HCT116 (cell line): ENCODE data around the gene LYPD6. TPM values are rescaled to one million over a fixed set of nuclear protein-coding genes. Genes with fewer than 3 reads are reported as not detected.

Experiments used
- ATAC-seq: fragments of 200-7000 bp; cut with Tn5 transposase; 2 replicates; pipeline ENCODE4 v1.9.1; 2020; ENCODE audit warnings: mild to moderate bottlenecking, moderate library complexity
- BruUV-seq: library from RNA; stranded (reverse); fragments of 400-500 nt; replicated peaks from 2 replicates; lab custom pipeline; 2021; lab: Mats Ljungman, UMichigan
- CTCF ChIA-PET: fragments of 300-600 bp; sonication (Branson Sonifier 250); formaldehyde crosslinking; loops from one replicate; lab custom pipeline; 2021; ENCODE audit warnings: antibody characterized with exemption; lab: Charles Lee
- POLR2A ChIA-PET: fragments of 300-600, 350-600 bp; sonication (Branson Sonifier 250); formaldehyde crosslinking; loops from one replicate; lab custom pipeline; 2021; ENCODE audit warnings: antibody characterized with exemption; lab: Charles Lee
- RAD21 ChIA-PET, 2 experiments: fragments of 300-600 bp; sonication (Branson Sonifier 250); formaldehyde crosslinking; loops; one replicate each; lab custom pipeline; 2023; ENCODE audit warnings: low total read pairs in 2 of 2; ENCODE audit not compliant: uncharacterized antibody in 2 of 2, unreplicated experiment in 2 of 2, low non-redundant PET in 1 of 2; lab: Charles Lee
- DNase-seq: peaks from one replicate; pipeline ENCODE4 v3.0.0-alpha.2; 2010; ENCODE audit warnings: low read depth, low spot score
- H2AFZ ChIP-seq: fragments of 200-600 bp; shearing (Covaris generic), sonication (generic); 2 replicates; pipeline ENCODE4 v1.6.1; 2017; ENCODE audit warnings: low read depth, mixed run types, mixed read lengths, antibody characterized with exemption, low read length; ENCODE audit not compliant: poor library complexity, severe bottlenecking
- H3K27ac ChIP-seq: 2 replicates; pipeline ENCODE4 v1.5.1; 2012; ENCODE audit warnings: low read depth, low read length
- H3K27me3 ChIP-seq: fragments of 200-600 bp; sonication (generic); 2 replicates; pipeline ENCODE4 v1.6.1; 2016; ENCODE audit warnings: mixed run types, low read length, mixed read lengths; ENCODE audit not compliant: insufficient read depth
- H3K36me3 ChIP-seq, 2 experiments: fragments of 200-500 bp in 1 of 2; fragments of 200-600 bp in 1 of 2; sonication (Bioruptor generic) in 1 of 2; sonication (generic) in 1 of 2; 2 replicates each; pipeline versions ENCODE4 v1.5.1 to v1.6.1; 2014 to 2016; ENCODE audit warnings: low read length in 2 of 2, inconsistent platforms in 1 of 2, mixed read lengths in 1 of 2, mixed run types in 1 of 2; ENCODE audit not compliant: insufficient read depth in 2 of 2, control insufficient read depth in 1 of 2
- H3K4me1 ChIP-seq, 2 experiments: fragments of 200-600 bp in 1 of 2; sonication (generic) in 1 of 2; 2 replicates each; pipeline versions ENCODE4 v1.5.1 to v1.6.1; 2012 to 2017; ENCODE audit warnings: low read length in 2 of 2, inconsistent platforms in 1 of 2, mild to moderate bottlenecking in 1 of 2, mixed read lengths in 1 of 2, mixed run types in 1 of 2, moderate library complexity in 1 of 2; ENCODE audit not compliant: insufficient read depth in 2 of 2, control insufficient read depth in 1 of 2
- H3K4me2 ChIP-seq: fragments of 200-600 bp; sonication (generic); 2 replicates; pipeline ENCODE4 v1.6.1; 2017; ENCODE audit warnings: mixed run types, low read length, mixed read lengths
- H3K4me3 ChIP-seq, 2 experiments: fragments of 200-600 bp in 1 of 2; sonication (generic) in 1 of 2; replicated peaks in 1 of 2; 2 replicates each; pipeline ENCODE4 v1.5.1; 2011 to 2016; ENCODE audit warnings: low read length in 2 of 2, control low read depth in 1 of 2, low read depth in 1 of 2, mild to moderate bottlenecking in 1 of 2, mixed read lengths in 1 of 2, mixed run types in 1 of 2
- H3K79me2 ChIP-seq: fragments of 200-600 bp; sonication (generic); 2 replicates; pipeline ENCODE4 v1.6.1; 2017; ENCODE audit warnings: mild to moderate bottlenecking, mixed run types, low read length, moderate library complexity, mixed read lengths; ENCODE audit not compliant: insufficient read depth
- H3K9ac ChIP-seq: fragments of 200-600 bp; sonication (generic); 2 replicates; pipeline ENCODE4 v1.6.1; 2016; ENCODE audit warnings: low read length, mixed read lengths
- H3K9me2 ChIP-seq: fragments of 200-600 bp; sonication (generic), shearing (Covaris generic); 2 replicates; pipeline ENCODE4 v1.6.1; 2017; ENCODE audit warnings: mixed run types, mild to moderate bottlenecking, moderate library complexity; ENCODE audit not compliant: insufficient read depth
- H3K9me3 ChIP-seq, 2 experiments: fragments of 200-500 bp in 1 of 2; fragments of 200-600 bp in 1 of 2; sonication (Bioruptor generic) in 1 of 2; sonication (generic) in 1 of 2; 2 replicates each; pipeline ENCODE4 v1.6.1; 2014 to 2017; ENCODE audit warnings: low read length in 2 of 2, mixed read lengths in 2 of 2, inconsistent platforms in 1 of 2, low read depth in 1 of 2, mild to moderate bottlenecking in 1 of 2, mixed run types in 1 of 2, moderate library complexity in 1 of 2; ENCODE audit not compliant: control insufficient read depth in 1 of 2, insufficient read depth in 1 of 2
- H4K20me1 ChIP-seq: fragments of 200-600 bp; sonication (generic), shearing (Covaris generic); 2 replicates; pipeline ENCODE4 v1.6.1; 2017; ENCODE audit warnings: mixed run types, mild to moderate bottlenecking, moderate library complexity; ENCODE audit not compliant: insufficient read depth
- CBX3 ChIP-seq: IDR thresholded peaks from 2 replicates; pipeline ENCODE4 v1.6.1; 2012; ENCODE audit warnings: low read depth
- CTCF ChIP-seq, 3 experiments: fragments of 200-600 bp in 1 of 3; sonication (generic) in 1 of 3; IDR thresholded peaks in 2 of 3; conservative IDR thresholded peaks in 1 of 3; 2 replicates each; pipeline ENCODE4 v1.5.1; 2012 to 2017; ENCODE audit warnings: low read depth in 2 of 3, low read length in 2 of 3, antibody characterized with exemption in 1 of 3, borderline replicate concordance in 1 of 3, control low read depth in 1 of 3, mild to moderate bottlenecking in 1 of 3, mixed read lengths in 1 of 3, mixed run types in 1 of 3, moderate library complexity in 1 of 3; ENCODE audit not compliant: insufficient read depth in 1 of 3
- JUND ChIP-seq: IDR thresholded peaks from 2 replicates; pipeline ENCODE4 v1.6.1; 2012
- MAX ChIP-seq: IDR thresholded peaks from 2 replicates; pipeline ENCODE4 v1.6.1; 2012
- POLR2A ChIP-seq: IDR thresholded peaks from 2 replicates; pipeline ENCODE4 v1.7.0; 2011; ENCODE audit warnings: borderline replicate concordance; ENCODE audit not compliant: insufficient read depth, insufficient read length; ENCODE audit errors: extremely low read depth
- SIN3A ChIP-seq: IDR thresholded peaks from 2 replicates; pipeline ENCODE4 v1.6.1; 2012; ENCODE audit warnings: low read depth
- ZBTB33 ChIP-seq: IDR thresholded peaks from 2 replicates; pipeline ENCODE4 v1.6.1; 2011; ENCODE audit warnings: mild to moderate bottlenecking, low read length, moderate library complexity; ENCODE audit not compliant: insufficient replicate concordance; ENCODE audit errors: extremely low read depth
- intact Hi-C: fragments of 100-400 bp; cut with micrococcal nuclease; formaldehyde crosslinking; loops from 2 replicates; pipeline ENCODE4 v1.10.0; 2022
- total RNA-seq: library from RNA; stranded (reverse); gene quantifications from one replicate; pipeline ENCODE4 v1.2.1, GENCODE V29; 2021; ENCODE audit not compliant: unreplicated experiment

Gene LYPD6
- total RNA-seq, 1 experiment from 2014 or later: 3.0 TPM

- no peak overlapping the region for H3K4me2 ChIP-seq
- H3K9ac ChIP-seq: no peak overlapping the region
- intact Hi-C loops: no loop called here
- DNase-seq (no peak), ATAC-seq (no peak)
- no peaks in the 10 kb centered on the region for H3K36me3 ChIP-seq
- H3K4me1 ChIP-seq: no peaks in the 10 kb centered on the region
- H4K20me1 ChIP-seq: no peaks in the 10 kb centered on the region
- no peak overlapping the region for H2AFZ ChIP-seq
- TF ChIP-seq ZBTB33: no peak
- no peak for TF ChIP-seq MAX
- no peak for TF ChIP-seq POLR2A
- no peak for TF ChIP-seq JUND
- no peak for TF ChIP-seq CBX3
- no peak for TF ChIP-seq CTCF (IDR thresholded peaks at IDR 0.05 in 2 of 3, conservative IDR thresholded peaks at IDR 0.05 in 1 of 3; ENCODE audit: borderline replicate concordance in 1 of 3, insufficient read depth in 1 of 3, low read depth in 2 of 3, low read length in 2 of 3)
- no peak for TF ChIP-seq SIN3A
- H3K27me3 ChIP-seq: peaks cover 11% of the 10 kb centered on the region; the same call in 1 of the 2 replicates
- no peaks in the 10 kb centered on the region for H3K79me2 ChIP-seq
- no peaks in the 10 kb centered on the region for H3K9me2 ChIP-seq
- H3K4me3 ChIP-seq: no peak overlapping the region
- ChIA-PET RAD21 (no interaction called here), POLR2A (no interaction called here), CTCF (no interaction called here)
- no peak overlapping the region for H3K27ac ChIP-seq
- H3K9me3 ChIP-seq: no peaks in the 10 kb centered on the region
- BruUV-seq: no TSS peak
These were observed 159.1 kb downstream of the LYPD6 start for GRCh38 chr2:149489452-149489851.
